Thyroid gland (tissue), 4 donors: ENCODE measurements around the gene ARHGAP28. TPM values are rescaled to one million over a fixed set of nuclear protein-coding genes. Genes with fewer than 3 reads are reported as not detected.

Experiments used
- DNase-seq, 2 donors: peaks; one replicate each; pipeline ENCODE4 v3.0.0-alpha.2; 2019
- H3K27ac ChIP-seq, 3 donors: fragments of 200-600 bp; sonication (generic); 1 replicate in 2 of 3; 2 replicates in 1 of 3; pipeline ENCODE4 v1.5.1; 2016 to 2019; ENCODE audit warnings: mild to moderate bottlenecking in 1 of 3, moderate library complexity in 1 of 3
- H3K27me3 ChIP-seq: fragments of 200-600 bp; sonication (generic); one replicate; pipeline ENCODE4 v1.5.1; 2019
- H3K36me3 ChIP-seq, 2 donors: fragments of 200-600 bp; sonication (generic); one replicate each; pipeline ENCODE4 v1.5.1; 2016 to 2019
- H3K4me1 ChIP-seq, 2 donors: fragments of 200-600 bp; sonication (generic); one replicate each; pipeline ENCODE4 v1.5.1; 2017 to 2019
- H3K4me3 ChIP-seq, 3 donors: fragments of 200-600 bp; sonication (generic); replicated peaks in 1 of 3; 1 replicate in 2 of 3; 2 replicates in 1 of 3; pipeline ENCODE4 v1.5.1; 2016; ENCODE audit warnings: mild to moderate bottlenecking in 1 of 3
- H3K9me3 ChIP-seq: fragments of 200-600 bp; sonication (generic); one replicate; pipeline ENCODE4 v1.5.1; 2017
- CTCF ChIP-seq, 6 experiments: fragments of 200-600 bp in 3 of 6; fragments of 450-650 bp in 3 of 6; sonication (generic) in 3 of 6; IDR thresholded peaks; one replicate each; pipeline ENCODE4 v1.5.1; 2016 to 2019; ENCODE audit warnings: antibody characterized with exemption in 6 of 6, mild to moderate bottlenecking in 2 of 6, inconsistent platforms in 1 of 6, moderate library complexity in 1 of 6
- POLR2A ChIP-seq, 2 donors: fragments of 450-650 bp; IDR thresholded peaks; one replicate each; pipeline ENCODE4 v1.6.1; 2017; ENCODE audit warnings: antibody characterized with exemption in 2 of 2, mild to moderate bottlenecking in 2 of 2, moderate library complexity in 1 of 2
- WGBS, 2 donors: methylation state at CpG; one replicate each; pipeline ENCODE4 v1.1.5; 2017; 5-methylcytosine and 5-hydroxymethylcytosine counted together
- intact Hi-C: fragments of 100-400 bp; cut with DNase I; formaldehyde crosslinking; loops from one replicate; pipeline ENCODE4 v1.15.1; 2023
- total RNA-seq, 4 donors: library from RNA; depleted of rRNA; stranded (reverse); fragments of >200 nt; gene quantifications; one replicate each; pipeline ENCODE4 v1.2.3, GENCODE V29; 2016

The ARHGAP28 gene
- total RNA-seq, 4 donors from 2014 or later: 2.8 to 26.5 (median 9.1) TPM

GRCh38 chr18:6732952-6733351, 3.4 kb downstream of the ARHGAP28 start:
- no peak for TF ChIP-seq POLR2A (IDR thresholded peaks at IDR 0.05)
- peak in 1 of 6 experiments; percentile 14 for TF ChIP-seq CTCF (IDR thresholded peaks at IDR 0.05)
- intact Hi-C loops: no loop called here
- H3K27ac ChIP-seq: no peak overlapping the region
- 93 to 96% methylated on average over 2 of the region's 2 CpGs for WGBS, 2 donors
- peaks cover 5 to 24% of the 10 kb centered on the region in 2 donors for H3K4me1 ChIP-seq
- no peaks in the 10 kb centered on the region for H3K36me3 ChIP-seq
- no peaks in the 10 kb centered on the region for H3K9me3 ChIP-seq
- no peaks in the 10 kb centered on the region for H3K27me3 ChIP-seq
- DNase-seq: no peak
- H3K4me3 ChIP-seq: no peak overlapping the region

- Histone ChIP-seq H3K4me3 (no peak overlapping the region), H3K4me1 (peaks cover 5 to 24% of the 10 kb centered on the region in 2 donors), H3K36me3 (no peaks in the 10 kb centered on the region), H3K27me3 (no peaks in the 10 kb centered on the region), H3K9me3 (no peaks in the 10 kb centered on the region), H3K27ac (peak overlapping the region in 1 of 3 donors; percentile 38)
- intact Hi-C loops: no loop called here
- no peak for DNase-seq
- TF ChIP-seq POLR2A (IDR thresholded peaks at IDR 0.05) (no peak), CTCF (IDR thresholded peaks at IDR 0.05) (no peak)
- 82 to 89% methylated on average over 1 of the region's 1 CpG for WGBS, 2 donors
Observed at GRCh38 chr18:6733758-6734157, 4.2 kb downstream of the ARHGAP28 start.

GRCh38 chr18:6734726-6735430, 5.4 kb downstream of the ARHGAP28 start:
- 91 to 92% methylated on average over 7 of the region's 7 CpGs for WGBS, 2 donors
- Histone ChIP-seq H3K4me3 (no peak overlapping the region), H3K27me3 (no peaks in the 10 kb centered on the region), H3K4me1 (peaks cover 5 to 24% of the 10 kb centered on the region in 2 donors), H3K27ac (no peak overlapping the region), H3K36me3 (no peaks in the 10 kb centered on the region), H3K9me3 (no peaks in the 10 kb centered on the region)
- intact Hi-C loops: no loop called here
- DNase-seq: no peak
- no peak for TF ChIP-seq POLR2A (IDR thresholded peaks at IDR 0.05)
- no peak for TF ChIP-seq CTCF (IDR thresholded peaks at IDR 0.05)

- Histone ChIP-seq H3K4me3 (no peak overlapping the region), H3K27ac (no peak overlapping the region), H3K27me3 (no peaks in the 10 kb centered on the region), H3K9me3 (no peaks in the 10 kb centered on the region), H3K36me3 (no peaks in the 10 kb centered on the region), H3K4me1 (peaks cover 14 to 31% of the 10 kb centered on the region in 2 donors)
- DNase-seq: no peak
- TF ChIP-seq CTCF (IDR thresholded peaks at IDR 0.05) (no peak), POLR2A (IDR thresholded peaks at IDR 0.05) (no peak)
- intact Hi-C loops: no loop called here
Observed at GRCh38 chr18:6737833-6738232, 8.3 kb downstream of the ARHGAP28 start.

- H3K9me3 ChIP-seq: no peaks in the 10 kb centered on the region
- intact Hi-C loops: no loop called here
- no peak for DNase-seq
- no peaks in the 10 kb centered on the region for H3K36me3 ChIP-seq
- H3K4me1 ChIP-seq: peaks cover 14 to 27% of the 10 kb centered on the region in 2 donors
- no peak overlapping the region for H3K27ac ChIP-seq
- H3K4me3 ChIP-seq: no peak overlapping the region
- WGBS, 2 donors: 89 to 92% methylated on average over 4 of the region's 4 CpGs
- no peaks in the 10 kb centered on the region for H3K27me3 ChIP-seq
- no peak for TF ChIP-seq POLR2A (IDR thresholded peaks at IDR 0.05)
- no peak for TF ChIP-seq CTCF (IDR thresholded peaks at IDR 0.05)
Observed at GRCh38 chr18:6738622-6739021, 9.1 kb downstream of the ARHGAP28 start.
